A549 (cell line): ENCODE data around the gene SYTL3.

Experiments used
- CTCF ChIP-seq: fragments of >200 bp; sonication (Bioruptor Twin); formaldehyde crosslinking; IDR thresholded peaks from 3 replicates; pipeline ENCODE4 v1.5.1; 2016
- FOSL2 ChIP-seq, 2 experiments: fragments of 450-650 bp in 1 of 2; fragments of >200 bp in 1 of 2; sonication (Bioruptor Twin) in 1 of 2; formaldehyde crosslinking; IDR thresholded peaks; 2 replicates each; pipeline versions ENCODE4 v1.5.0 to v1.6.1; 2016 to 2020; ENCODE audit warnings: mild to moderate bottlenecking in 1 of 2, moderate library complexity in 1 of 2

- no peak for TF ChIP-seq CTCF
- peak; percentile 34; the same call in 1 of the 2 replicates for TF ChIP-seq FOSL2 (IDR thresholded peaks at IDR 0.05)
- peak; percentile 84 for TF ChIP-seq FOSL2 (CRISPR knock-in tag; IDR thresholded peaks at IDR 0.05)
Measured at GRCh38 chr6:158631678-158632537, 17.9 kb upstream of the SYTL3 start.
